GM19372 (cell line): ENCODE results near the gene LIM2.
"Not testable (repeated sequence)": the region's sequence is repeated elsewhere in the genome, so short reads cannot be mapped to it uniquely, and the experiment has no call there.

Experiments used
- ATAC-seq: cut with Tn5 transposase; IDR thresholded peaks from one replicate; pipeline ENCODE4 v1.9.1; 2021; ENCODE audit warnings: mild to moderate bottlenecking, low read depth, moderate library complexity; ENCODE audit not compliant: unreplicated experiment

The LIM2 gene

DNA sequence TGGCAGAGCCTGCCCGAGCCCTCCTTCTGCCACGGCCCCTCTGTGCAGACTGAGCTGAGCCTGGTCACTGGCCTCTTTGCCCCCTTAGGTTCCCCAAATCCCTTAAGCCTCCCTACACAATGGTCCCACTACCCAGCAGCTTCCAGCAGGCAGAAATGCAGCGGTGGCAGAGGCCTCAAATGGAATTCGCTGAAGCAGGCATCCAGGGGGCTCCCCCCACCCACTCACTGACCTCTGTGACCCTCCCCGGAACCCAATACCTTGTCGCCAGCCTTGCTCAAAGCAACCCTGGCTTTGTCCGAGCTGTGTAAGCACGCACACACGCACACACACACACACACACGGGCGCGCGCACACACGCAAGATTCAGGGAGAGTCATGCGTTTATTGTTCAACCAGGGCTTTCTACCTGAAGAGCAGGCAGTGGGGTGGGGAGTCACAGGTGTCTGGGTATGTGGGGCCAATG lies at the start of gene LIM2:
TSS of gene LIM2 (minus strand) at position 51 of the 466 bp plus-strand sequence. CDS start 531 bp downstream, outside the sequence.
- no peak for ATAC-seq

GRCh38 chr19:51434456-51434855 lies 46.7 kb upstream of the LIM2 start:
- ATAC-seq: no peak

DNA sequence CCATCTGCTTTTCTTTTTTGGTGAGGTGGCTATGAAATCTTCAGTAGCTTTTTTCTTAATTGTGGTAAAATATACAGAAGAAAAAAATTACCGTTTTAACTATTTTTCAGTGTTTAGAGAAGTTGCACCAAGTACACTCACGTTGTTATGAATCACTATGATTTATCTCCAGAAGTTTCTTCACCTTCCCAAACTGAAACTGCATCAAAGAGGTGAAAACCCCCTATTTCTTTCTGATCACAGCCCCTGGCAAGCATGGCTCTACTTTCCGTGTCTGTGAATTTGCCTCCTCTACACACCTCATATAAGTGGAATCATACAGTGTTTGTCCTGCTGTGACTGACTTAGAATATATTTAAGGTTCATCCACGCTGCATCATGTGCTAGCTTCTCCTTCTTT lies 45.3 kb upstream of the LIM2 start:
- no peak for ATAC-seq

DNA sequence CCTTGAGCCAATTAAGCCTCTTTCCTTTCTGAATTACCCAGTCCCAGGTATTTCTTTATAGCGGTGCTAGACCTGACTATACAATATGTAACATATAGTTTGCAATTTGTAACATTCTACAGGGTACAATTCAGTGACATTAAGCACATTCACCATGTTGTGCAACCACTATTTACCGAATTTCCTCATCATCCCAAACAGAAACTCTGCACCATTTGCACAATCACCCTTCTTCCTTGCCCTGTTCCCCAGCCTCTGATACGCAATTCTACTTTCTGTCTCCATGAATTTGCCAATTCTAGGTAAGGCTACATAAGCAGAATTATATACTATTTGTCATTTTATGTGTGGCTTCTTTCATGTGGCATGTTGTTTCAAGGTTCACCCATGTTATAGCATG lies 43.4 kb upstream of the LIM2 start:
- ATAC-seq: no peak

GRCh38 chr19:51430221-51430620 lies 42.4 kb upstream of the LIM2 start:
- ATAC-seq: no peak

DNA sequence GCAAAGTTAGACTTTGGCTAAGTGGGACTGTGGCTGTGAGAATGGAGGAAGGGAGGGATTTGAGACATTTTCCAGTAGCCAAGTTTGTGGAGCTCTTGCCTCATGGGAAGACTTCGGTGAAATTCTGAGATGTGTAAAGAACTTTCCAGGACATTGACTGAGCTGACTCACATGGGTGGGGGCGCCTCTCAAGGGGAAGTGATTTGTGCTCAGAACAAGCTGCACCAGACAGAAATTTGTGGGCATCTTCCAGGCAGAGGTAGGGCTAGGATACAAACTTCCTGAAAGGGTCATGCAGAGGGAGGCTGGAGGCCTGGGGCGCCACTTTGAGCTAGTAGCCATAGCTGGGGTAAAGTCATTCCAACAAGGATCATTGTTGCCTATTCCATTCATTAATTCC lies 39.4 kb upstream of the LIM2 start:
- no peak for ATAC-seq

GRCh38 chr19:51422053-51422448 lies 34.3 kb upstream of the LIM2 start:
- no peak for ATAC-seq

- no peak for ATAC-seq
Measured at GRCh38 chr19:51421229-51422052, 33.7 kb upstream of the LIM2 start.

DNA sequence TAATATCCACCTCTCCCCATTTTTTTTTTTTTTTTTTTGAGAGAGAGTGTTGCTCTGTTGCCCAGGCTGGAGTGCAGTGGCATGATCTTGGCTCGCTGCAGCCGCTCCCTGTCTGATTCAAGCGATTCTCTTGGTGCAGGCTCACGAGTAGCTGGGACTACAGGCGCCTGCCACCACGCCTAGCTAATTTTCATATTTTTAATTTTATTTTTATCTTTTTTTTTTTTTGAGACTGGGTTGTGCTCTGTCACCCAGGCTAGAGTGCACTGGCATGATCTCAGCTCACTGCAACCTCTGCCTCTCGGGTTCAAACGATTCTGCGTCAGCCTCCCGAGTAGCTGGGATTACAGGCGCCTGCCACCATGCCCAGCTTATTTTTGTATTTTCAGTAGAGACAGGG lies 32.7 kb upstream of the LIM2 start:
- not testable (repeated sequence) for ATAC-seq

DNA sequence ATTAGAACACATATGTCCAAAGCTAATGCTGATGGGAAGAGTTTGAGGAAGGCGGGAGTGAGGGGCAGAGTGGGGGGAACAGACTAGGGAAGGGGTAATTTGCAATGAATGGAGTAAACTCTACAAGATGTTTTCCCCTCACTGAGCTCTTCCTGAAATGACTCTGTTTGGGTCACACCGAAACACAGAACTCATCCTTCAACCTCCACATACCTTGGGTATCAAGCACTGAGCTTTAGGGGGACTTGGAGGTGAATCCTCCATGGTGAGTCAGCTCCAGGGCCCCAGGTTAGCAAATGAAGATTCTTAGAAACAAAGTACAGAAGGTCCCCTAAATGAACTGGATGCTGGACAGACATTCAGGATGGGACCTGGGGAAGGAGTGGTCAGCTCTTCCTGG lies 30.9 kb upstream of the LIM2 start:
- ATAC-seq: no peak

DNA sequence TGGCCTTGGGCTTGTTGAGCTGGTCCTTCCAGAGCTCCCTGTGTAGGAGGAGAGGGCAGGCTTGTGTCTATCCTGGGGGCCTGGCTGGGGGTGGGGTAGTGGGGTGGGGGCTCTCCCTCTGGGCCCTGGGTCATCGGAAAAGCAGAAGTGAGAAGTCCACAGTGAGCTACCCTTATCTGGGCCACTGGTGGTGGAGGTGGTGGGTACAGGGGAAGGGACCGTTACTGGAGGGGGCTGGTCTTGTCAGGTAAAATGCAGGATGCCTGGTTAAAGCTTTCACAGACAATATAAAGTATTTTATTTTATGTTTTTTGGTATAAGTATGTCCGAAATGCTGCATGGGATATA lies 30.0 kb upstream of the LIM2 start:
- peak; percentile 24 for ATAC-seq

DNA sequence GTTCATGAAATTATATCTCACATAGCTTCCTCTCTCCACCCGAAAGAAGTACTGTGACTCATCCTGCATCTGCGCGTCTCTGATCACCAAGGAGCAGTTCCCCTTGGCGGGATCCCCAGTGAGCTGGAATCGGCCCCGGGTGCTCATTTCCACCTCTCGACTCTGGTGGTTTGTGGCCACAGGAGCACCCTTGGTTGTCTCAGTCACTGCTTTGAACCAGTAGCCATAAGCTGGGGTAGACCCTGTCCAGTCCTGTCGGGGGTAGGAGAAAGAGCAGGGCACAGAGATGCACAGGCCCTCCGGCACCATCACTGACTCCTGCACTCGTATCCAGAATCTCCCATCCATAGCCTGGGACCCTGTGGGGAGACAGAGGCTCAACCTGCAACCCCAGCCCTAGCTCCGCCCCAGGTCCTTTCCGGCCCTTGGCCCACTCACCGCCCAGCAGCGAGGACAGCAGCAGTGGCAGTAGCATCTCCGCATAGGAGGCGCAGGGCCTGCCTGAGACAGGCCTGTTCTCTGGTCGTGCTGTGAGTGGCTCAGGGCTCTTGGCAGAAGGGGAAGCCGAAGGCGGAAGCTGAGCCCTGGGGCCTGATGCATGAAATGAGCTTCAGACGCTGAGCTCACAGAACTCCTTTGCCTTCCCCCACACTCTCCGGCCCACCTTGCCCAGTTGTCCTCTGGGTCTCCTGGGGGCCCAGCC lies 29.5 kb upstream of the LIM2 start, which contains the start of gene SIGLEC10:
TSS of gene SIGLEC10 (minus strand) at position 536 of the 703 bp plus-strand sequence. CDS start at position 475, 61 bp downstream.
- peak; percentile 72 for ATAC-seq

DNA sequence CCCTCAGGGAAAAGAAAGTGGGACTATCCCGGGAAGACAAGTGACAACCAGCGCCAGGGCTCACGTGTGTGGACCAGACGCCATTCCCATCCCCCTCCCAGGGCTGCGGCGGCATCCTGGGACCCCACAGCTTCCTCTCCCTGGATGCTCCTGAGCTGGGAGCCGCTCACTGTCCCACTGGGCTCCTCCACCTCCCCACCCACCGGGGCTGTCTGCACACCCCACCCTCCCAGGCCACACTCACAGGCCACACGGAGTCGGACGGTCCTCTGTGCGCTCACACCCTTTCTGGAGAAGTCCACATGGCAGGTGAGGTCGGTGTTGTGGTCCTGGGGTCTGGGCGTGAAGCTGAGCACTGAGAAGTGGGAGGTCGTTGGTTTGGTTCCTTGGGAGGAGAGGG lies 28.6 kb upstream of the LIM2 start:
- ATAC-seq: not testable (repeated sequence)

DNA sequence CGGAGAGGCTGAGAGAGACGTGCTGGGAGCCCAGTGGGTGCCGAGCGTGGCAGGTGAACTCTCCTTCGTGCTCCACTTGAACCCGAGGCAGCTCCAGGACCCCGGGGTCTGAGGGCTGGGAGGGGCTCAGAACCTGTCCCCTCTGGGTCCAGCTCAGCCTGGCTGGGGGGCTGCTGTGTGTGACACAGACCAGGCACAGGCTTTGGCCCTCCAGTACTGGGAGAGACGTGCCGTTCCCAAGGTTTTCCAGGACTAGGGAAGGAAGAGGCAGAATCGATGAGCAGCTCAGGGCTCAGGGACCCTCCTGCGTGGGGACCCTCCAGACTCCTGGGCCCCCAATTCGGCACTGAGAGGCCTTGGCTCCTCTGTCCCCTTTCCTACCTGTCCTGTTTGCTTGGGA lies 27.4 kb upstream of the LIM2 start:
- ATAC-seq: no peak

DNA sequence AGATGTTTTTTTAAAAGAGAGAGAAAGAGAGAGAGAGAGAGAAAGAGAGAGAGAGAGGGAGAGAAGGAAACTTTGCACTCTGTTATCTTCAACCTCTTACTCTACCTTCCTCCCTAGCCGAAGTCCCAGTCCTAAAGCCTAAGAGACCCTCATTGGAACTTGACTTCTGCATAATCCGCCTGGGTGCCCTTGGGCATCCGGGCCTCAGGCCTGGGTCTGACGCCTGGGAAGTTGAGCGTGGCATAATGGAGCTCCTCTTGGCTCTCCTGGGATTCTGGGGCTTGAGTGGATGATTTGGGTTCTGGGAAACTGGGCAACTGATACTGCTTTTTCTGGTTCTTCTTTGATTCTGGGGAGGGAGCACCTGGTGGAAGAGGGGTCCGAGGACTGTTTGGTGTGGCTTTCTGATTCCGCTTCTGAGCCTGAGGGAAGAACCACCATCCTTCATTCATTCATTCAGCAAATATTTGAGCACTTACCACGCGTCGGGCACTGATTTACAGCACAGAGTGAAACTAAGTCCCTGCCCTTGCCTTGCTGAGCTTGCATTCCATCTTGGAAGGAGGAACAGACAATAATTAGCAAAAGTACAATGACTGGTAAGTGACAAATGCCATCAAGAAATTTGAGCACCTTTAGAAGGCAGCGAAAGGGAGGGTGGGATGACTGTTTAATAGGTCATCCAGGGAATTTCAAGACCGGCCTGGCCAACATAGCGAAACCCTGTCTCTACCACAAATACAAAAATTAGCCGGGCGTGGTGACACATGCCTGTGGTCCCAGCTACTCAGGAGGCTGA lies 23.4 kb upstream of the LIM2 start:
- no peak for ATAC-seq

DNA sequence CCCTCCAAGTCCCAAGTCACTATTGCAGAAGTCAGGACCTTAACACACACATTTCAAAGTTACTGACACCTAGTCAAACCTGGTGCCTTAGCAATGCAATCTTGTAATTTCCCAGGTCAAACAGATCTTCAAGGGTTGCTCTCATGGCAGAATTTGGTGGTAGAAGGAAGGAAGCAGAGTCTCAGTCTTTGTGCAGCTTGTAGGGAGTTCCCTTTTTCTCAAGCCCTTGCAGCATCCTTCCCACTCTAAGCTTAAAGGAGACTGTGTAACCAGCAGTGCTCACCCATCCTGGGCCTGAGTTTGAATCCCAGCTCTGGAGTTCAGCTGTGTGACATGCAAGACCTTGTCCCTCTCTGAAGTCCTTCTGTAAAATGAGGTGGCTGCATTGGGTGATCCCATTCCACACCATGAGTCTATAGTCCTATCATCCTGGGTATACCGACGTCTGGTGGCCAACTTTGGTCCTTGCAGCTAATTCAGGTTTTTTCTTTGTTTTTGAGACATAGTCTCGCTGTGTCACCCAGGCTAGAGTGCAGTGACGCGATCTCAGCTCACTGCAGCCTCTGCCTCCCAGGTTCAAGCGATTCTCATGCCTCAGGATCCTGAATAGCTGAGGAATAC lies 19.8 kb upstream of the LIM2 start:
- no peak for ATAC-seq

DNA sequence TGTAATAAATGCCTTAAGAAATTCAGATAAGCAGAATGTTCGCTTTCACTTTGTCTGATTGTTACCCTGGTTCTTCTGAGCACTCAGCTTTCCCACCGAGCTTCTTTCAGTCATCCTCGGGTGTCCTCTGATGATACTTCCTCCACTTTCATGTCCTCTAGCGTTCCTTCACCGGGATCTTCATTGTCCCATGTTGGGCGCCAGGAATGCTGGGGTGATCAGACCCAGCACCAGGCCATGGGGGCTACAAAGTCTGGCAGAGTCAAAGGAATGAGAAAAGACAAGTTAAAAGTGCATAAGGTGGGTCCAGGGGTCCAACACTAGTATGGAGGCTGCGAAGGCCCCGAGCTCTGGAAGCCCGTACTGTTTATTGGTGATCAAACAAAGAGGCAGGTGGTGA lies 14.3 kb upstream of the LIM2 start:
- ATAC-seq: no peak

- not testable (repeated sequence) for ATAC-seq
Measured at GRCh38 chr19:51399936-51400335, 12.2 kb upstream of the LIM2 start.

DNA sequence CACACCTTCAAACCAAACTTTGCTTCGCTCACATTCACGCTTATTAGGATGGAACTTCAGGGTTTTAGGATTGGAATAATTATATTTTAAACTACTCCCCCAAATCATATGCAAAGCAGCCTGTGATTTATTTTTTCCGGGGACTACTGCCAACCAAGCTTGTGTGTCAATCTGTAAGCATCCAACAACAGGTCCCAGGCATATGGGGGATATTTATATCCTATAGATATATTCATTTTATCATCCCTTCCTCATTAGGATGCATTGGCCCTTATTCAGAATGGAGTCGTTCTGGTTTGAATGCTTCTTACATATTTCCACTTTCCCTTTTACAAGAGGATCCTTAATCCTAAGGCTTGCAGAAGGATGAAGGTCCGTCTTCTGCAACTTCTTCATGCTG lies 11.5 kb upstream of the LIM2 start:
- no peak for ATAC-seq

DNA sequence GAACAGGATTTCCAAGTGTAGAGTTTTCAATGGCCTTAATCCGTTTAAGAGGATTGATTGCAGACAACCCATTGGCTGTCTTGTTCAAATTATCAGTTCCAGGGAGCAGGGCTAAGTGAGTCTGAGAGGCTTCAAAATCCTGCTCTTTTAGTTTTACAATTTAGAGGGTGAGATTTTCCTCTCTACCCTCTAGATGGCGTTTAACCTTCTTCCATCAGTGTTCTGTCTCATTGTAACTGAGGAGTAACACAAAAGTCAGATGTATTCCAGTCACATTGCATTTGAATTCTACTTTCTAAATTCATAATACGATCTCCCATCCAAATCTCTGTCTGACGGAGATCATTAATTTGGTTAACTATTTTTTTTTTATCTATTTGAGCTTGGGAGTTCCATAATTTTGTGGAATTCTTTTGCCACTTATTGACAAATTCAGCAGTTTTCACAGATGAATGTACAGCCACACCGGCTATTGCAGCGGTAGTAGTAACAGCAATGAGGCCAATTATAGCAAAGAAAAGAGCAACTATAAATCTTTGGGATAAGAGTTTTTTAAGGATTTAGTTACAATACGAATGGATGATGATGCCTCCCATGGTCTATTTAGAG lies 10.4 kb upstream of the LIM2 start:
- no peak for ATAC-seq
